ENCODE results near the gene PANK4. TPM values are rescaled to one million over a fixed set of nuclear protein-coding genes. Genes with fewer than 3 reads are reported as not detected.

PANK4 gene
- total and polyA plus RNA-seq, 2 donors (not counting 3 experiments of a cell fraction or from before 2014, with no cell fraction given) = 22.1 to 34.0 TPM

GRCh38 chr1:2514863-2515762, 11.3 kb downstream of the PANK4 start:
- TF ChIP-seq MYC (IDR thresholded peaks at IDR 0.05; ENCODE audit: low read depth, low read length) = no peak
- TF ChIP-seq POLR2AphosphoS5 (IDR thresholded peaks at IDR 0.05; ENCODE audit: insufficient read depth, low read depth, low read length) = no peak
- TF ChIP-seq GATA2 (IDR thresholded peaks at IDR 0.05; ENCODE audit: insufficient read depth, insufficient read length, low read depth, low read length) = no peak
- no peak for TF ChIP-seq EZH2 (IDR thresholded peaks at IDR 0.05; ENCODE audit: borderline replicate concordance, low read depth, low read length, severe bottlenecking)
- TF ChIP-seq POLR2A (IDR thresholded peaks at IDR 0.05; ENCODE audit: low read depth, low read length) = no peak
- TF ChIP-seq, protein P1, sequence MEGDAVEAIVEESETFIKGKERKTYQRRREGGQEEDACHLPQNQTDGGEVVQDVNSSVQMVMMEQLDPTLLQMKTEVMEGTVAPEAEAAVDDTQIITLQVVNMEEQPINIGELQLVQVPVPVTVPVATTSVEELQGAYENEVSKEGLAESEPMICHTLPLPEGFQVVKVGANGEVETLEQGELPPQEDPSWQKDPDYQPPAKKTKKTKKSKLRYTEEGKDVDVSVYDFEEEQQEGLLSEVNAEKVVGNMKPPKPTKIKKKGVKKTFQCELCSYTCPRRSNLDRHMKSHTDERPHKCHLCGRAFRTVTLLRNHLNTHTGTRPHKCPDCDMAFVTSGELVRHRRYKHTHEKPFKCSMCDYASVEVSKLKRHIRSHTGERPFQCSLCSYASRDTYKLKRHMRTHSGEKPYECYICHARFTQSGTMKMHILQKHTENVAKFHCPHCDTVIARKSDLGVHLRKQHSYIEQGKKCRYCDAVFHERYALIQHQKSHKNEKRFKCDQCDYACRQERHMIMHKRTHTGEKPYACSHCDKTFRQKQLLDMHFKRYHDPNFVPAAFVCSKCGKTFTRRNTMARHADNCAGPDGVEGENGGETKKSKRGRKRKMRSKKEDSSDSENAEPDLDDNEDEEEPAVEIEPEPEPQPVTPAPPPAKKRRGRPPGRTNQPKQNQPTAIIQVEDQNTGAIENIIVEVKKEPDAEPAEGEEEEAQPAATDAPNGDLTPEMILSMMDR (IDR thresholded peaks at IDR 0.05; ENCODE audit: extremely low read depth in 1 of 2, insufficient read depth in 1 of 2, low read depth in 1 of 2, low read length in 2 of 2) = no peak
- no peak for TF ChIP-seq FOS (IDR thresholded peaks at IDR 0.05; ENCODE audit: borderline replicate concordance, insufficient read depth, low read length)
- TF ChIP-seq JUN (IDR thresholded peaks at IDR 0.05; ENCODE audit: borderline replicate concordance, insufficient read depth, insufficient read length, low read depth) = no peak
- no peak for TF ChIP-seq MAX (IDR thresholded peaks at IDR 0.05; ENCODE audit: insufficient read depth, insufficient read length)
- dilution Hi-C loops (cut with MboI; ENCODE audit: extremely low pct_ligation_motif_present, low sequenced_read_pairs) (no loop called here), intact Hi-C loops (cut with micrococcal nuclease) (no loop called here)
- ChIA-PET CTCF (interaction anchor here (1.2 to 1.6 kb wide), 2 partner anchors 11 to 32 kb away, joined by 3 read pairs; partner anchors contain the start of gene PANK4), POLR2A (no interaction called here)
- Histone ChIP-seq H2AFZ (ENCODE audit: low read depth, low read length) (no peak overlapping the region), H3K4me1 (ENCODE audit: control insufficient read depth, extremely low read depth, insufficient read depth, low read length) (no peaks in the 10 kb centered on the region), H3K4me3 (replicated peaks in 1 of 3; ENCODE audit: insufficient read depth in 1 of 3, low read depth in 1 of 3, low read length in 3 of 3) (no peak overlapping the region), H3K36me3 (ENCODE audit: control insufficient read depth in 2 of 2, extremely low read depth in 1 of 2, insufficient read depth in 2 of 2, low read length in 2 of 2) (peaks cover 3 to 67% of the 10 kb centered on the region in 2 experiments), H3K4me2 (ENCODE audit: insufficient read depth, low read length) (no peak overlapping the region), H3K79me2 (ENCODE audit: control insufficient read depth, insufficient read depth, low read length) (no peaks in the 10 kb centered on the region), H3K9me3 (replicated peaks; ENCODE audit: control insufficient read depth, insufficient read depth, low read length) (no peaks in the 10 kb centered on the region), H3K9ac (replicated peaks; ENCODE audit: extremely low read depth, insufficient read depth, low read length) (no peak overlapping the region), H3K9me1 (replicated peaks; ENCODE audit: control insufficient read depth, extremely low read depth, insufficient read depth, low read length) (no peaks in the 10 kb centered on the region), H3K27ac (ENCODE audit: insufficient read depth, low read depth, low read length) (no peak overlapping the region), H3K27me3 (ENCODE audit: control insufficient read depth in 2 of 2, insufficient read depth in 2 of 2, low read length in 2 of 2) (no peaks in the 10 kb centered on the region), H4K20me1 (replicated peaks; ENCODE audit: control insufficient read depth, extremely low read depth, insufficient read depth, low read length) (no peaks in the 10 kb centered on the region)
- no peak for DNase-seq (ENCODE audit: low read depth, low spot score)
- BruUV-seq (replicated peaks) = no TSS peak
- no peak for FAIRE-seq

All from endothelial cell of umbilical vein (primary cell).